GM23338 (cell line): Measurements from ENCODE around the gene PPP1R18. TPM values are rescaled to one million over a fixed set of nuclear protein-coding genes. Genes with fewer than 3 reads are reported as not detected.

Source experiments
- ATAC-seq: fragments of 200-7000 bp; cut with Tn5 transposase; 3 replicates; pipeline ENCODE4 v1.9.1; 2020
- DNase-seq: peaks from one replicate; pipeline ENCODE4 v3.0.0-alpha.2; 2015; ENCODE audit warnings: low spot score
- H2AFZ ChIP-seq: fragments of 200-600 bp; sonication (generic); 2 replicates; pipeline ENCODE4 v1.8.0; 2016; ENCODE audit warnings: antibody characterized with exemption, mild to moderate bottlenecking, moderate library complexity
- H3F3A ChIP-seq: fragments of 200-600 bp; sonication (generic); replicated peaks from 2 replicates; pipeline ENCODE4 v1.8.0; 2017; ENCODE audit warnings: antibody characterized with exemption, mixed run types, low read depth
- H3K27ac ChIP-seq: fragments of 200-600 bp; sonication (generic); 2 replicates; pipeline ENCODE4 v1.6.1; 2016; ENCODE audit warnings: low read depth
- H3K27me3 ChIP-seq: fragments of 200-600 bp; sonication (generic); 2 replicates; pipeline ENCODE4 v1.8.0; 2016; ENCODE audit warnings: mild to moderate bottlenecking, mixed run types, moderate library complexity; ENCODE audit not compliant: insufficient read depth
- H3K36me3 ChIP-seq: fragments of 200-600 bp; sonication (generic); 2 replicates; pipeline ENCODE4 v1.8.0; 2016; ENCODE audit warnings: mild to moderate bottlenecking; ENCODE audit not compliant: insufficient read depth
- H3K4me1 ChIP-seq: fragments of 200-600 bp; sonication (generic); 2 replicates; pipeline ENCODE4 v1.8.0; 2016; ENCODE audit warnings: mild to moderate bottlenecking, moderate library complexity; ENCODE audit not compliant: insufficient read depth
- H3K4me2 ChIP-seq: fragments of 200-600 bp; sonication (generic); 2 replicates; pipeline ENCODE4 v1.7.1; 2017; ENCODE audit warnings: mixed run types
- H3K4me3 ChIP-seq: fragments of 200-600 bp; sonication (generic); 2 replicates; pipeline ENCODE4 v1.6.1; 2016; ENCODE audit warnings: mixed run types
- H3K79me2 ChIP-seq: fragments of 200-600 bp; sonication (generic); replicated peaks from 2 replicates; pipeline ENCODE4 v1.8.0; 2017; ENCODE audit warnings: mild to moderate bottlenecking; ENCODE audit not compliant: insufficient read depth
- H3K9me2 ChIP-seq: fragments of 200-600 bp; sonication (generic); 2 replicates; pipeline ENCODE4 v1.8.0; 2017; ENCODE audit not compliant: insufficient read depth
- H4K20me1 ChIP-seq: fragments of 200-600 bp; sonication (generic); replicated peaks from 2 replicates; pipeline ENCODE4 v1.8.0; 2017; ENCODE audit warnings: mild to moderate bottlenecking; ENCODE audit not compliant: insufficient read depth
- H3K27ac Mint-ChIP-seq: 2 replicates; pipeline ENCODE4 v1.8.0; 2020; ENCODE audit warnings: inconsistent platforms, mild to moderate bottlenecking, moderate library complexity, mixed read lengths
- H3K27me3 Mint-ChIP-seq: 3 replicates; pipeline ENCODE4 v1.8.0; 2022; ENCODE audit warnings: low read depth, mild to moderate bottlenecking, moderate library complexity, mixed read lengths, inconsistent platforms; ENCODE audit not compliant: insufficient read depth, poor library complexity
- H3K36me3 Mint-ChIP-seq: 3 replicates; pipeline ENCODE4 v1.8.0; 2021; ENCODE audit warnings: low read depth, mild to moderate bottlenecking, inconsistent platforms, moderate library complexity, mixed read lengths
- H3K4me1 Mint-ChIP-seq: 3 replicates; pipeline ENCODE4 v1.8.0; 2020; ENCODE audit warnings: mild to moderate bottlenecking, inconsistent platforms, mixed read lengths
- H3K4me3 Mint-ChIP-seq: 3 replicates; pipeline ENCODE4 v1.8.0; 2021; ENCODE audit warnings: moderate library complexity, mild to moderate bottlenecking, inconsistent platforms, mixed read lengths
- H3K9me3 Mint-ChIP-seq: 3 replicates; pipeline ENCODE4 v1.8.0; 2020; ENCODE audit warnings: moderate library complexity, mild to moderate bottlenecking, inconsistent platforms, mixed read lengths
- CREB1 ChIP-seq: fragments of 250-450 bp; sonication (Bioruptor Pico); IDR thresholded peaks from 2 replicates; pipeline ENCODE4 v1.5.0; 2020; ENCODE audit warnings: low read depth, mild to moderate bottlenecking, moderate library complexity
- CTCF ChIP-seq, 2 experiments: fragments of 200-600 bp in 1 of 2; sonication (generic) in 1 of 2; conservative IDR thresholded peaks; 2 replicates each; pipeline versions ENCODE4 v1.5.1 to v1.6.1; 2016 to 2017; ENCODE audit warnings: antibody characterized with exemption in 2 of 2, low read depth in 2 of 2, mild to moderate bottlenecking in 2 of 2, moderate library complexity in 1 of 2
- EZH2 ChIP-seq: fragments of 200-600 bp; sonication (generic); IDR thresholded peaks from one replicate; pipeline ENCODE4 v1.8.0; 2017; ENCODE audit warnings: antibody characterized with exemption, mild to moderate bottlenecking, low read depth; ENCODE audit not compliant: unreplicated experiment
- JUNB ChIP-seq: IDR thresholded peaks from one replicate; pipeline ENCODE4 v1.6.1; 2016; ENCODE audit warnings: antibody characterized with exemption; ENCODE audit not compliant: unreplicated experiment
- POLR2AphosphoS5 ChIP-seq: IDR thresholded peaks from 2 replicates; pipeline ENCODE4 v1.6.1; 2016; ENCODE audit warnings: antibody characterized with exemption, low read depth
- ZNF462 ChIP-seq: fragments of 250-450 bp; sonication (Bioruptor Pico); IDR thresholded peaks from 2 replicates; pipeline ENCODE4 v1.5.0; 2020; ENCODE audit warnings: mild to moderate bottlenecking, moderate library complexity
- polyA plus RNA-seq: library from polyadenylated mRNA; unstranded; fragments of >200 nt; fragmentation: Nextera tagmentation; extraction: Ambion mirVana; gene quantifications from 2 replicates; pipeline ENCODE4 v1.2.1, GENCODE V29; 2016
- total RNA-seq: library from RNA; depleted of rRNA; stranded (reverse); fragments of >200 nt; shearing (Covaris generic); gene quantifications from 2 replicates; pipeline ENCODE4 v1.2.3, GENCODE V29; 2014

The PPP1R18 gene
- total and polyA plus RNA-seq, 2 experiments from 2014 or later = 17.1 to 19.2 TPM

- peaks cover 69% of the 10 kb centered on the region for H3K4me1 Mint-ChIP-seq
- ATAC-seq = no peak
- DNase-seq = peak; percentile 48
- Histone ChIP-seq H3K79me2 (peaks cover 22% of the 10 kb centered on the region), H2AFZ (no peak overlapping the region), H3K4me1 (peaks cover 49% of the 10 kb centered on the region), H3K36me3 (no peaks in the 10 kb centered on the region), H3K4me3 (peak overlapping the region; percentile 99), H3K4me2 (peak overlapping the region; percentile 98), H3F3A (peaks cover 16% of the 10 kb centered on the region), H3K9me2 (no peaks in the 10 kb centered on the region), H4K20me1 (no peaks in the 10 kb centered on the region), H3K27me3 (0 out of 2 replicates have a peak, but pooled peaks cover 5% of the 10 kb centered on the region), H3K27ac (no peak overlapping the region)
- H3K27ac Mint-ChIP-seq = no peak overlapping the region
- H3K4me3 Mint-ChIP-seq = peak overlapping the region; percentile 81
- no peak for TF ChIP-seq EZH2
- TF ChIP-seq CTCF (conservative IDR thresholded peaks at IDR 0.05; ENCODE audit: low read depth in 2 of 2) = peak in 1 of 2 experiments; percentile 31; a peak in 2 of 4 replicates
- TF ChIP-seq CREB1 (CRISPR knock-in tag) = no peak
- TF ChIP-seq ZNF462 (CRISPR knock-in tag) = no peak
- no peak for TF ChIP-seq JUNB
- no peak for TF ChIP-seq POLR2AphosphoS5
- no peaks in the 10 kb centered on the region; the same call in 2 of the 3 replicates for H3K9me3 Mint-ChIP-seq
- H3K36me3 Mint-ChIP-seq = peaks cover 19% of the 10 kb centered on the region
- H3K27me3 Mint-ChIP-seq = peaks cover 31% of the 10 kb centered on the region
Observed at GRCh38 chr6:30685157-30686008, 1.1 kb downstream of the PPP1R18 start.
